GM12878 (cell line): ENCODE measurements around the gene COQ4.

Experiments used
- MYC ChIP-seq: IDR thresholded peaks from 2 replicates; pipeline ENCODE4 v1.6.1; 2011; ENCODE audit warnings: mild to moderate bottlenecking, low read length, moderate library complexity, inconsistent platforms; ENCODE audit not compliant: insufficient read depth, insufficient replicate concordance, insufficient read length, severe bottlenecking
- PML ChIP-seq: IDR thresholded peaks from 2 replicates; pipeline ENCODE4 v1.6.1; 2012; ENCODE audit warnings: low read length, inconsistent platforms
- RFX5 ChIP-seq: IDR thresholded peaks from 2 replicates; pipeline ENCODE4 v1.6.1; 2011; ENCODE audit warnings: low read depth, low read length, improper control_type of control experiment
- TAF1 ChIP-seq: IDR thresholded peaks from 2 replicates; pipeline ENCODE4 v1.6.1; 2011; ENCODE audit warnings: mild to moderate bottlenecking, low read depth, low read length, borderline replicate concordance
- YY1 ChIP-seq: IDR thresholded peaks from 2 replicates; pipeline ENCODE4 v1.6.1; 2011; ENCODE audit warnings: low read depth, mild to moderate bottlenecking, low read length
- TF ChIP-seq, protein P1 (sequence below): IDR thresholded peaks from 2 replicates; pipeline ENCODE4 v1.6.1; 2012; ENCODE audit warnings: low read length, inconsistent platforms
- TF ChIP-seq, protein P2 (sequence below), 3 experiments: IDR thresholded peaks in 2 of 3; conservative IDR thresholded peaks in 1 of 3; 2 replicates each; pipeline ENCODE4 v1.5.1; 2011; ENCODE audit warnings: low read depth in 3 of 3, low read length in 3 of 3, mild to moderate bottlenecking in 3 of 3, control low read depth in 2 of 3, moderate library complexity in 2 of 3, inconsistent platforms in 1 of 3, mixed read lengths in 1 of 3; ENCODE audit not compliant: control insufficient read depth in 2 of 3, insufficient read depth in 1 of 3; ENCODE audit errors: extremely low read depth in 1 of 3

DNA sequence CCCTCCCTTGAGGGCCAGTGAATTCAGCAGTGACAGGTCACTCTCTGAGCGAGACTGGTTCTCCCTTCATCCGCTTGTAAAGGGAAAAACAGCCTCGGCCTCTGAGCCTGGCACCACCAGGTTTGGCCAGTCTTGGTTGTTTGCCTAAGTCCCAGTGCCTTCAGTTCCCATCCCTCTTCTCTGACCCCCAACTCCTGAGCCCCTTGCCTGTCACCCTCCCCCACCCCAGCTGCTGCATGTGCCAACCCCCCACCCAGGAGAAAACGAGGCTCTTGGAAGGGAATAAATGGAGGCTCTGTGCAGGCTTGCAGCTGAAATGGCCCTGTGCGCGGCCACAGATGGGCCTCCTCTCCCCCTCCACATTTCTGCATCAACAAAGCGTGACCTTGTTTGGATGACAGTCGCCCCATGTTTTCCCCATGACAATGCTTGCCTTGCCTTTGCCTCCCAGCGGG is 51.6 kb downstream of the COQ4 start:
- TF ChIP-seq, protein P1, sequence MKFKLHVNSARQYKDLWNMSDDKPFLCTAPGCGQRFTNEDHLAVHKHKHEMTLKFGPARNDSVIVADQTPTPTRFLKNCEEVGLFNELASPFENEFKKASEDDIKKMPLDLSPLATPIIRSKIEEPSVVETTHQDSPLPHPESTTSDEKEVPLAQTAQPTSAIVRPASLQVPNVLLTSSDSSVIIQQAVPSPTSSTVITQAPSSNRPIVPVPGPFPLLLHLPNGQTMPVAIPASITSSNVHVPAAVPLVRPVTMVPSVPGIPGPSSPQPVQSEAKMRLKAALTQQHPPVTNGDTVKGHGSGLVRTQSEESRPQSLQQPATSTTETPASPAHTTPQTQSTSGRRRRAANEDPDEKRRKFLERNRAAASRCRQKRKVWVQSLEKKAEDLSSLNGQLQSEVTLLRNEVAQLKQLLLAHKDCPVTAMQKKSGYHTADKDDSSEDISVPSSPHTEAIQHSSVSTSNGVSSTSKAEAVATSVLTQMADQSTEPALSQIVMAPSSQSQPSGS: no peak
- TF ChIP-seq PML (no peak), TAF1 (no peak), YY1 (no peak), RFX5 (no peak), MYC (no peak)
- TF ChIP-seq, protein P2, sequence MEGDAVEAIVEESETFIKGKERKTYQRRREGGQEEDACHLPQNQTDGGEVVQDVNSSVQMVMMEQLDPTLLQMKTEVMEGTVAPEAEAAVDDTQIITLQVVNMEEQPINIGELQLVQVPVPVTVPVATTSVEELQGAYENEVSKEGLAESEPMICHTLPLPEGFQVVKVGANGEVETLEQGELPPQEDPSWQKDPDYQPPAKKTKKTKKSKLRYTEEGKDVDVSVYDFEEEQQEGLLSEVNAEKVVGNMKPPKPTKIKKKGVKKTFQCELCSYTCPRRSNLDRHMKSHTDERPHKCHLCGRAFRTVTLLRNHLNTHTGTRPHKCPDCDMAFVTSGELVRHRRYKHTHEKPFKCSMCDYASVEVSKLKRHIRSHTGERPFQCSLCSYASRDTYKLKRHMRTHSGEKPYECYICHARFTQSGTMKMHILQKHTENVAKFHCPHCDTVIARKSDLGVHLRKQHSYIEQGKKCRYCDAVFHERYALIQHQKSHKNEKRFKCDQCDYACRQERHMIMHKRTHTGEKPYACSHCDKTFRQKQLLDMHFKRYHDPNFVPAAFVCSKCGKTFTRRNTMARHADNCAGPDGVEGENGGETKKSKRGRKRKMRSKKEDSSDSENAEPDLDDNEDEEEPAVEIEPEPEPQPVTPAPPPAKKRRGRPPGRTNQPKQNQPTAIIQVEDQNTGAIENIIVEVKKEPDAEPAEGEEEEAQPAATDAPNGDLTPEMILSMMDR (IDR thresholded peaks at IDR 0.05 in 2 of 3, conservative IDR thresholded peaks at IDR 0.05 in 1 of 3; ENCODE audit: control insufficient read depth in 2 of 3, extremely low read depth in 1 of 3, insufficient read depth in 1 of 3, low read depth in 3 of 3, low read length in 3 of 3): no peak
